H9 (cell line): Measurements from ENCODE around the gene MACROH2A1. TPM values are rescaled to one million over a fixed set of nuclear protein-coding genes. Genes with fewer than 3 reads are reported as not detected.

Source experiments
- DNase-seq: peaks from one replicate; pipeline ENCODE4 v3.0.0-alpha.2; 2017
- H2AFZ ChIP-seq: one replicate; pipeline ENCODE4 v1.6.1; 2013; ENCODE audit warnings: mild to moderate bottlenecking, low read length, control low read depth, moderate library complexity
- H2AK5ac ChIP-seq: 2 replicates; pipeline ENCODE4 v1.6.1; 2013; ENCODE audit warnings: low read length, control low read depth, mixed read lengths; ENCODE audit not compliant: insufficient read length
- H2BK120ac ChIP-seq: one replicate; pipeline ENCODE4 v1.6.1; 2013; ENCODE audit warnings: low read depth, mild to moderate bottlenecking, low read length, control low read depth, inconsistent platforms; ENCODE audit not compliant: poor library complexity, severe bottlenecking
- H2BK12ac ChIP-seq: 2 replicates; pipeline ENCODE4 v1.6.1; 2013; ENCODE audit warnings: low read length, control low read depth, mixed read lengths, low read depth; ENCODE audit not compliant: insufficient read length
- H2BK15ac ChIP-seq: 2 replicates; pipeline ENCODE4 v1.6.1; 2013; ENCODE audit warnings: low read depth, low read length, control low read depth
- H2BK20ac ChIP-seq: one replicate; pipeline ENCODE4 v1.6.1; 2013; ENCODE audit warnings: low read depth, mild to moderate bottlenecking, low read length, control low read depth, inconsistent platforms; ENCODE audit not compliant: poor library complexity, severe bottlenecking
- H2BK5ac ChIP-seq: 2 replicates; pipeline ENCODE4 v1.6.1; 2013; ENCODE audit warnings: low read length, control low read depth, mixed read lengths; ENCODE audit not compliant: insufficient read length
- H3K14ac ChIP-seq: 2 replicates; pipeline ENCODE4 v1.6.1; 2013; ENCODE audit warnings: low read length, control low read depth; ENCODE audit not compliant: insufficient read depth
- H3K18ac ChIP-seq: 2 replicates; pipeline ENCODE4 v1.6.1; 2013; ENCODE audit warnings: low read depth, mild to moderate bottlenecking, mixed read lengths, low read length, control low read depth; ENCODE audit not compliant: insufficient read length
- H3K23ac ChIP-seq: 2 replicates; pipeline ENCODE4 v1.6.1; 2013; ENCODE audit warnings: low read length, control low read depth, mixed read lengths, low read depth; ENCODE audit not compliant: insufficient read length
- H3K23me2 ChIP-seq: 2 replicates; pipeline ENCODE4 v1.6.1; 2013; ENCODE audit warnings: low read depth, mild to moderate bottlenecking, mixed read lengths, low read length, control low read depth; ENCODE audit not compliant: insufficient read length, poor library complexity, severe bottlenecking
- H3K27ac ChIP-seq: 2 replicates; pipeline ENCODE4 v1.5.1; 2013; ENCODE audit warnings: low read length, control low read depth, mixed read lengths, low read depth; ENCODE audit not compliant: insufficient read length
- H3K27me3 ChIP-seq: 2 replicates; pipeline ENCODE4 v1.6.1; 2013; ENCODE audit warnings: low read length, control low read depth, inconsistent platforms; ENCODE audit not compliant: insufficient read depth
- H3K4ac ChIP-seq: 2 replicates; pipeline ENCODE4 v1.6.1; 2013; ENCODE audit warnings: low read depth, mild to moderate bottlenecking, control low read depth, inconsistent platforms, low read length, moderate library complexity
- H3K4me1 ChIP-seq: 2 replicates; pipeline ENCODE4 v1.6.1; 2013; ENCODE audit warnings: low read length, control low read depth, inconsistent platforms; ENCODE audit not compliant: insufficient read depth
- H3K4me2 ChIP-seq: 2 replicates; pipeline ENCODE4 v1.6.1; 2013; ENCODE audit warnings: low read length, control low read depth, mixed read lengths; ENCODE audit not compliant: insufficient read length, insufficient read depth
- H3K56ac ChIP-seq: 2 replicates; pipeline ENCODE4 v1.6.1; 2013; ENCODE audit warnings: low read depth, mild to moderate bottlenecking, mixed read lengths, low read length, control low read depth; ENCODE audit not compliant: insufficient read length
- H3K79me1 ChIP-seq: 2 replicates; pipeline ENCODE4 v1.6.1; 2013; ENCODE audit warnings: low read depth, mild to moderate bottlenecking, moderate library complexity, low read length, control low read depth, inconsistent platforms; ENCODE audit not compliant: insufficient read depth, poor library complexity, severe bottlenecking
- H3K79me2 ChIP-seq: 2 replicates; pipeline ENCODE4 v1.6.1; 2013; ENCODE audit warnings: low read length, control low read depth, inconsistent platforms; ENCODE audit not compliant: insufficient read depth
- H3K9ac ChIP-seq: 2 replicates; pipeline ENCODE4 v1.6.1; 2013; ENCODE audit warnings: low read length, control low read depth, mixed read lengths; ENCODE audit not compliant: insufficient read length; ENCODE audit errors: extremely low read depth
- H3K9me3 ChIP-seq: one replicate; pipeline ENCODE4 v1.6.1; 2013; ENCODE audit warnings: low read depth, low read length, inconsistent platforms; ENCODE audit not compliant: control insufficient read depth
- H3T11ph ChIP-seq: one replicate; pipeline ENCODE4 v1.6.1; 2013; ENCODE audit warnings: mild to moderate bottlenecking, low read length, control low read depth, inconsistent platforms
- H4K20me1 ChIP-seq: one replicate; pipeline ENCODE4 v1.6.1; 2013; ENCODE audit not compliant: control insufficient read depth, insufficient read length, insufficient read depth
- H4K5ac ChIP-seq: 2 replicates; pipeline ENCODE4 v1.6.1; 2013; ENCODE audit warnings: low read depth, mild to moderate bottlenecking, mixed read lengths, low read length, control low read depth; ENCODE audit not compliant: insufficient read length
- H4K8ac ChIP-seq: replicated peaks from 2 replicates; pipeline ENCODE4 v1.6.1; 2013; ENCODE audit warnings: low read length, control low read depth, mixed read lengths, low read depth; ENCODE audit not compliant: insufficient read length
- H4K91ac ChIP-seq: 2 replicates; pipeline ENCODE4 v1.6.1; 2013; ENCODE audit warnings: low read depth, mild to moderate bottlenecking, moderate library complexity, mixed read lengths, low read length, control low read depth; ENCODE audit not compliant: insufficient read length
- H3K27ac Mint-ChIP-seq, 3 experiments: 2 replicates in 2 of 3; 3 replicates in 1 of 3; pipeline ENCODE4 v1.8.0; 2020 to 2021; ENCODE audit warnings: mixed read lengths in 3 of 3, mild to moderate bottlenecking in 1 of 3, moderate library complexity in 1 of 3
- H3K27me3 Mint-ChIP-seq: 2 replicates; pipeline ENCODE4 v1.8.0; 2021; ENCODE audit warnings: low read depth, mild to moderate bottlenecking, moderate library complexity, mixed read lengths
- H3K36me3 Mint-ChIP-seq, 3 experiments: 2 replicates in 2 of 3; 3 replicates in 1 of 3; pipeline ENCODE4 v1.8.0; 2020 to 2021; ENCODE audit warnings: low read depth in 3 of 3, mixed read lengths in 3 of 3; ENCODE audit not compliant: insufficient read depth in 1 of 3
- H3K4me1 Mint-ChIP-seq, 2 experiments: 2 replicates each; pipeline ENCODE4 v1.8.0; 2020; ENCODE audit warnings: mixed read lengths in 2 of 2
- H3K4me3 Mint-ChIP-seq, 2 experiments: 2 replicates in 1 of 2; 3 replicates in 1 of 2; pipeline ENCODE4 v1.8.0; 2020 to 2021; ENCODE audit warnings: mild to moderate bottlenecking in 2 of 2, mixed read lengths in 2 of 2, moderate library complexity in 1 of 2
- H3K9me3 Mint-ChIP-seq, 2 experiments: 2 replicates in 1 of 2; 3 replicates in 1 of 2; pipeline ENCODE4 v1.8.0; 2020; ENCODE audit warnings: mild to moderate bottlenecking in 2 of 2, mixed read lengths in 2 of 2, moderate library complexity in 1 of 2
- WGBS: extraction: QIAGEN DNeasy Blood & Tissue Kit; methylation state at CpG from one replicate; pipeline ENCODE4 v1.1.7; 2013; ENCODE audit warnings: missing lambda C conversion rate, low lambda C conversion rate, mixed read lengths; ENCODE audit not compliant: insufficient read length; ENCODE audit errors: extremely low coverage; 5-methylcytosine and 5-hydroxymethylcytosine counted together
- total RNA-seq: library from RNA; stranded (reverse); gene quantifications from 2 replicates; pipeline ENCODE4 v1.2.1, GENCODE V29; 2021
- TF ChIP-seq, protein P1 (sequence below): fragments of 200-600 bp; sonication (generic); conservative IDR thresholded peaks from 3 replicates; pipeline ENCODE4 v1.8.0; 2021; ENCODE audit warnings: antibody characterized with exemption, mild to moderate bottlenecking

The MACROH2A1 gene
- total RNA-seq, 1 experiment from 2014 or later, result 111 TPM

DNA sequence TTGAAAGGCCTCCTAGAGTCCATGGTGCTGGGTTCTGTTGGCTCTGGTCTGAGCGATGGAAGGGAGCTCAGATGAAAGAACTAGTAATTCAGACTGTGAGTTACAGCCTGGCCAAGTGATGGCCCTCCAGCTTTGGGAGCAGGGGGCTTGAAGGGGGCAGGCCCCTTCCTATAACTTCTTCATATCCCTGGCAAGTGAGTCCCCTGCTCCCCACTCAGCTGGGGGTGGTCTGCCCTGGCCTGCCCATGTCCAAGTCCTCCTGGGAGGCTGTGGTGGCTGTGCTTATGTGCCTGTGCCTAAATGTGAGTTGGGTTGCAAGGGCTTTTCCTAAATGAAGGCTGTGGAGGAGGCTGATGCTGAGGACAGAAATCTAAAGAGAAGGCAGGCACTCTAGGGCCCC, 80.1 kb downstream of the MACROH2A1 start:
- Histone ChIP-seq H4K5ac (no peak overlapping the region), H3K4me2 (no peak overlapping the region), H3K56ac (no peak overlapping the region), H3K14ac (no peak overlapping the region), H3T11ph (no peak overlapping the region), H3K4ac (no peak overlapping the region), H3K79me2 (no peaks in the 10 kb centered on the region), H2BK120ac (no peak overlapping the region), H4K91ac (no peak overlapping the region), H3K18ac (no peak overlapping the region), H3K79me1 (no peaks in the 10 kb centered on the region), H3K9me3 (no peaks in the 10 kb centered on the region), H3K27me3 (no peaks in the 10 kb centered on the region), H2BK20ac (no peak overlapping the region), H3K23me2 (no peaks in the 10 kb centered on the region), H4K20me1 (peaks cover 2% of the 10 kb centered on the region), H2AK5ac (no peak overlapping the region), H2BK5ac (no peak overlapping the region), H2AFZ (no peak overlapping the region), H3K4me1 (no peaks in the 10 kb centered on the region), H3K9ac (no peak overlapping the region), H4K8ac (no peak overlapping the region), H2BK12ac (no peak overlapping the region), H3K23ac (no peak overlapping the region), H3K27ac (no peak overlapping the region), H2BK15ac (no peak overlapping the region)
- WGBS, result no CpG with 5 or more reads among the region's 1 CpG
- H3K27me3 Mint-ChIP-seq, result peaks cover 62% of the 10 kb centered on the region
- H3K36me3 Mint-ChIP-seq, result no peaks in the 10 kb centered on the region; a peak in 2 of 7 replicates
- H3K27ac Mint-ChIP-seq, result no peak overlapping the region
- no peaks in the 10 kb centered on the region for H3K9me3 Mint-ChIP-seq
- 0 out of 4 replicates have a peak, but pooled peaks cover 2% of the 10 kb centered on the region in 2 experiments for H3K4me1 Mint-ChIP-seq
- no peak overlapping the region for H3K4me3 Mint-ChIP-seq
- TF ChIP-seq, protein P1, sequence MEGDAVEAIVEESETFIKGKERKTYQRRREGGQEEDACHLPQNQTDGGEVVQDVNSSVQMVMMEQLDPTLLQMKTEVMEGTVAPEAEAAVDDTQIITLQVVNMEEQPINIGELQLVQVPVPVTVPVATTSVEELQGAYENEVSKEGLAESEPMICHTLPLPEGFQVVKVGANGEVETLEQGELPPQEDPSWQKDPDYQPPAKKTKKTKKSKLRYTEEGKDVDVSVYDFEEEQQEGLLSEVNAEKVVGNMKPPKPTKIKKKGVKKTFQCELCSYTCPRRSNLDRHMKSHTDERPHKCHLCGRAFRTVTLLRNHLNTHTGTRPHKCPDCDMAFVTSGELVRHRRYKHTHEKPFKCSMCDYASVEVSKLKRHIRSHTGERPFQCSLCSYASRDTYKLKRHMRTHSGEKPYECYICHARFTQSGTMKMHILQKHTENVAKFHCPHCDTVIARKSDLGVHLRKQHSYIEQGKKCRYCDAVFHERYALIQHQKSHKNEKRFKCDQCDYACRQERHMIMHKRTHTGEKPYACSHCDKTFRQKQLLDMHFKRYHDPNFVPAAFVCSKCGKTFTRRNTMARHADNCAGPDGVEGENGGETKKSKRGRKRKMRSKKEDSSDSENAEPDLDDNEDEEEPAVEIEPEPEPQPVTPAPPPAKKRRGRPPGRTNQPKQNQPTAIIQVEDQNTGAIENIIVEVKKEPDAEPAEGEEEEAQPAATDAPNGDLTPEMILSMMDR, result no peak
- DNase-seq, result peak; percentile 7
